Measurements from ENCODE around the gene CALCB.

The CALCB gene

GRCh38 chr11:15119352-15119751 lies 46.0 kb downstream of the CALCB start:
- no peak for DNase-seq

DNA sequence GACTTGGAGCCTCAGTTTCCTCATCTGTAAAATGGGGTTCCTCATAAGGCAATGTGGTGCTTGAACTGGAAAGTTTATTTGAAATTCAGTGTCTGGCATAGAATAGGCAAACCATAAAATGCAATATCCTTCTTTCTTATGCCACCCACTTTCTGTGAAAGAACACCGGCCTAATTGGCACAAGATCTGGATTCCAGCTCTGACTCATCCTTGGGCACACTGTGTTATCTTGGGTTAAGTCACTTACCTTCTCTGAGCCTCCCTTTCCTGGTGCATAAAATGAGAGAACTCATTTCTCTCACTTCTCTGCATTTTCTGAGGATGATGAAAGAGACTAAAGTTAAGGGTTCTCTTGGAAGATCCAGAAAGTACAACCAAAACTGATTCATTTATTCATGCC lies 46.4 kb downstream of the CALCB start:
- DNase-seq = no peak

DNA sequence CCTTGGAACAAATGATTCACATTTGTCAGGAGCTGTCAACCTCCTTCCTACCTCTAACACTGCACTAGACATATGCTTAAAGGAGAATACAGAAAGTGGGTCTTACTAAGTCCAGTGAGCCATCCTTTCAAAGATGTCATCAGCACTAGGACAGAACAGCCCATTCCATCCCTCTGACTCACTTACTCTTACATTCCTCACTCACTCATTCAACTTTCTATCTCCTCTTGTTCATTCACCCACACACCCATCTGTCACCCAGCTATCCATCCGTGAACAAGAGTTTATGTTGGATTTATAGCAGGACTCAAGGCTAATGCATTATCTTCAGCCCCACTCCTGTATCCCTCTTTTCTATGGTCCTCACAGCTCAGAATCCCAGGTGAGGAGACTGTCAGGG lies 50.5 kb downstream of the CALCB start:
- DNase-seq = no peak

DNA sequence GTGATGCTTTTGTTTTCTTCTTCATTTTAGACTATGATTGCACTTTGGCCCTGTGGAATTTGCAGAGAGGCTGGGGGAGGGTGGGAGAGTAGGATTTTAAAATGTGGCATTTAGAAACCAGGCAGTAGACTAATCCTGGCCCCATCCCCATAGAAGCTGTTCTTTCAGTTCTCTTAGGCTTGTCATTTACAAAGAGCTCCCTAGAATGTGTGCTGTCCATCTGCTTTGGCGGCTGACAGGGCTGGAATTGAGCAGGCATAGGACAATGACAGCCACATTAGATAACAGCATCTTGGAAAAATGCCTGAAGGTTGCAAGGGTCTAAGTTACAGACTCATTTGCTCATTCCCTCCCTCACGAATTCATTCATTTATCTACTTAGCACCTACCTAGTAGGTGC lies 51.1 kb downstream of the CALCB start:
- no peak for DNase-seq

GRCh38 chr11:15127341-15127740 lies 53.9 kb downstream of the CALCB start:
- no peak for DNase-seq

Measured in NCI-H1092 treated with DMSO at 0.1 percent for 48 hours (cell line).